A549 treated with AZD9567 at 1 μM for 4 hours (cell line): ENCODE data around the gene UFSP1. TPM values are rescaled to one million over a fixed set of nuclear protein-coding genes. Genes with fewer than 3 reads are reported as not detected.

ENCODE experiments used
- total RNA-seq: library from RNA; stranded (reverse); fragments of 200-300 nt; extraction: Qiagen RNA extraction; gene quantifications from 5 replicates; pipeline ENCODE4 v1.2.3, GENCODE V29; 2022; ENCODE audit not compliant: insufficient read depth

Gene UFSP1
- total RNA-seq, result 2.3 to 7.7 TPM (median 6.0 TPM) in 5 replicates

GRCh38 chr7:100888988-100889750, at the start of gene UFSP1:
Gene UFSP1, minus strand, starts transcription at chr7:100889715. Its CDS starts 444 bp downstream, at chr7:100889271.

GRCh38 chr7:100895701-100895955, 6.1 kb upstream of the UFSP1 start, which contains the start of gene ACHE:
Gene ACHE, minus strand, starts transcription at chr7:100895888. Its CDS starts 1,656 bp downstream, at chr7:100894232.

GRCh38 chr7:100874577-100875355, 14.7 kb downstream of the UFSP1 start, which contains the start of gene SRRT:
Gene SRRT, plus strand, starts transcription at chr7:100875103. Its CDS starts 488 bp downstream, at chr7:100875591.

GRCh38 chr7:100867040-100867775, 22.3 kb downstream of the UFSP1 start, which contains the start of gene TRIP6:
Gene TRIP6, plus strand, starts transcription at chr7:100867387. Its CDS starts 111 bp downstream, at chr7:100867498.

GRCh38 chr7:100852048-100852872, 37.3 kb downstream of the UFSP1 start, which contains the start of gene SLC12A9:
Gene SLC12A9, plus strand, starts transcription at chr7:100852713. Its CDS starts 1,485 bp downstream, at chr7:100854198.

Other genes starting within 250 kb of the UFSP1 start
- 1.7 to 2.5 TPM (median 2.4 TPM) in 5 replicates for gene TFR2, start 248.2 kb downstream of the UFSP1 start, total RNA-seq
- not detected in 5 replicates for gene ACTL6B, start 233.3 kb downstream of the UFSP1 start, total RNA-seq
- gene GNB2, start 216.0 kb downstream of the UFSP1 start, total RNA-seq, result 187 to 267 TPM (median 253 TPM) in 5 replicates
- gene GIGYF1, start 195.5 kb downstream of the UFSP1 start, total RNA-seq, result 12.9 to 23.2 TPM (median 21.9 TPM) in 5 replicates
- gene POP7, start 183.6 kb downstream of the UFSP1 start, total RNA-seq, result 73.7 to 97.1 TPM (median 93.6 TPM) in 5 replicates
- 0.08 TPM in 1 of 5 replicates, not detected in the others for gene EPO, start 169.2 kb downstream of the UFSP1 start, total RNA-seq
- gene ZAN, start 156.1 kb downstream of the UFSP1 start, total RNA-seq, result not detected in 5 replicates
- gene EPHB4, start 62.2 kb downstream of the UFSP1 start, total RNA-seq, result 32.6 to 42.7 TPM (median 40.1 TPM) in 5 replicates
- gene SLC12A9, start 37.0 kb downstream of the UFSP1 start, total RNA-seq, result 16.4 to 21.0 TPM (median 17.5 TPM) in 5 replicates
- gene TRIP6, start 22.3 kb downstream of the UFSP1 start, total RNA-seq, result 28.4 to 52.3 TPM (median 45.8 TPM) in 5 replicates
- gene SRRT, start 14.6 kb downstream of the UFSP1 start, total RNA-seq, result 104 to 140 TPM (median 138 TPM) in 5 replicates
- gene ACHE, start 6.2 kb upstream of the UFSP1 start, total RNA-seq, result 2.0 to 3.5 TPM (median 2.4 TPM) in 5 replicates
- gene MUC3A, start 59.8 kb upstream of the UFSP1 start, total RNA-seq, result 13.5 to 18.9 TPM (median 18.3 TPM) in 5 replicates
- gene MUC12, start 79.8 kb upstream of the UFSP1 start, total RNA-seq, result 15.8 to 21.1 TPM (median 20.0 TPM) in 5 replicates
- gene MUC17, start 130.4 kb upstream of the UFSP1 start, total RNA-seq, result 0.02 to 0.29 TPM (median 0.03 TPM) in 4 of 5 replicates, not detected in the other
- gene TRIM56, start 195.8 kb upstream of the UFSP1 start, total RNA-seq, result 8.5 to 13.5 TPM (median 13.2 TPM) in 5 replicates
- 1,728 to 2,056 TPM (median 1,827 TPM) in 5 replicates for gene SERPINE1, start 237.4 kb upstream of the UFSP1 start, total RNA-seq